Activated naive CD4-positive, alpha-beta T cell treated with anti-CD3 and anti-CD28 coated beads for 36 hours (primary cell): ENCODE results near the gene PEPD. TPM values are rescaled to one million over a fixed set of nuclear protein-coding genes. Genes with fewer than 3 reads are reported as not detected.

Experiments used
- total RNA-seq, 2 experiments: library from RNA; stranded (reverse); gene quantifications; one replicate each; pipeline ENCODE4 v1.2.3, GENCODE V29; 2021

The PEPD gene
- total RNA-seq, 2 experiments from 2014 or later, result 31.9 to 35.8 TPM

Other genes with a start within 250 kb of the PEPD start
- gene CEBPA, start 219.3 kb downstream of the PEPD start, total RNA-seq, result under 1 TPM; 0.10 TPM
- gene CEBPG, start 148.1 kb downstream of the PEPD start, total RNA-seq, result 10 to 100 TPM; 37.3 to 38.7 TPM
- not detected for gene CHST8, start 100.2 kb upstream of the PEPD start, total RNA-seq